GM23338 (cell line): Measurements from ENCODE around the gene OAS2.

Experiments used
- EZH2 ChIP-seq: fragments of 200-600 bp; sonication (generic); IDR thresholded peaks from one replicate; pipeline ENCODE4 v1.8.0; 2017; ENCODE audit warnings: antibody characterized with exemption, mild to moderate bottlenecking, low read depth; ENCODE audit not compliant: unreplicated experiment
- ZNF114 ChIP-seq: fragments of 250-450 bp; sonication (Bioruptor Pico); IDR thresholded peaks from 2 replicates; pipeline ENCODE4 v1.5.0; 2020; ENCODE audit warnings: mild to moderate bottlenecking, moderate library complexity
- TF ChIP-seq, protein P1 (sequence below), 2 experiments: fragments of 200-600 bp in 1 of 2; sonication (generic) in 1 of 2; conservative IDR thresholded peaks; 2 replicates each; pipeline versions ENCODE4 v1.5.1 to v1.6.1; 2016 to 2017; ENCODE audit warnings: antibody characterized with exemption in 2 of 2, low read depth in 2 of 2, mild to moderate bottlenecking in 2 of 2, moderate library complexity in 1 of 2
- TF ChIP-seq, protein P2 (sequence below): IDR thresholded peaks from one replicate; pipeline ENCODE4 v1.6.1; 2018; ENCODE audit warnings: antibody characterized with exemption; ENCODE audit not compliant: unreplicated experiment

DNA sequence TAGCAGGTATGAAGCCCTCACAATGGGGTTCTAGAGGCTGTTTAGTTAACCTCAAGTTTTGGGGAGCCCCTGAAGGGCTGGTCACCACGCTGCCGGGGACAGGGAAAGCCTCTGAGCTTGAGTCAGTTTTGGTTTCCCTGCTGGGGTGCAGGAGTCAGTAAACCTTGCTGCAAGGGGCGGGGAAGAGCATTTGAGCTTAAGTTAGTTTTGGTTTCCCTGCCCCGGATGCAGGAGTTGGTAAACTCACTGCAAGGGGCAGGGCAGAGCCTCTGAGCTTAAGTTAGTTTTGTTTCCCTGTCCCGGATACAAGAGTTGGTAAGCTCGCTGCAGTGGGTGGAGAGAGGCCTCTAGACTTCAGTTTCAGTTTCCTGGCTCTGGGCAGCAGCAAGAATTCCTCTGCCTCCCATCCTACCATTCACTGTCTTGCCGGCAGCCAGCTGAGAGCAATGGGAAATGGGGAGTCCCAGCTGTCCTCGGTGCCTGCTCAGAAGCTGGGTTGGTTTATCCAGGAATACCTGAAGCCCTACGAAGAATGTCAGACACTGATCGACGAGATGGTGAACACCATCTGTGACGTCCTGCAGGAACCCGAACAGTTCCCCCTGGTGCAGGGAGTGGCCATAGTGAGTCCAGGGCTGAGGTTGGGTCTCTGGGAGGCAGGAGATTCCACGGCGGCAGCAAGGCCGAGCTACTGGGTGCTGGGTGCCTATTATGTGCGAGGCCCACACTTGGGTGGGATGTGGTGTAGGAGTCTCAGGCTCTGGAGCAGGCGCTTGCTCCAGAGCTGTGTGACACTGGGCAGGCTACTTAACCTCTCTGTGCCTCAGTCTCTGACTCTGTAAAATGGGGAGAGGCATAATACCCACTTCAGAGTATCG lies at the start of gene OAS2:
- TF ChIP-seq, protein P1, sequence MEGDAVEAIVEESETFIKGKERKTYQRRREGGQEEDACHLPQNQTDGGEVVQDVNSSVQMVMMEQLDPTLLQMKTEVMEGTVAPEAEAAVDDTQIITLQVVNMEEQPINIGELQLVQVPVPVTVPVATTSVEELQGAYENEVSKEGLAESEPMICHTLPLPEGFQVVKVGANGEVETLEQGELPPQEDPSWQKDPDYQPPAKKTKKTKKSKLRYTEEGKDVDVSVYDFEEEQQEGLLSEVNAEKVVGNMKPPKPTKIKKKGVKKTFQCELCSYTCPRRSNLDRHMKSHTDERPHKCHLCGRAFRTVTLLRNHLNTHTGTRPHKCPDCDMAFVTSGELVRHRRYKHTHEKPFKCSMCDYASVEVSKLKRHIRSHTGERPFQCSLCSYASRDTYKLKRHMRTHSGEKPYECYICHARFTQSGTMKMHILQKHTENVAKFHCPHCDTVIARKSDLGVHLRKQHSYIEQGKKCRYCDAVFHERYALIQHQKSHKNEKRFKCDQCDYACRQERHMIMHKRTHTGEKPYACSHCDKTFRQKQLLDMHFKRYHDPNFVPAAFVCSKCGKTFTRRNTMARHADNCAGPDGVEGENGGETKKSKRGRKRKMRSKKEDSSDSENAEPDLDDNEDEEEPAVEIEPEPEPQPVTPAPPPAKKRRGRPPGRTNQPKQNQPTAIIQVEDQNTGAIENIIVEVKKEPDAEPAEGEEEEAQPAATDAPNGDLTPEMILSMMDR (conservative IDR thresholded peaks at IDR 0.05; ENCODE audit: low read depth in 2 of 2), result no peak
- no peak for TF ChIP-seq EZH2
- TF ChIP-seq ZNF114 (CRISPR knock-in tag), result no peak
- TF ChIP-seq, protein P2, sequence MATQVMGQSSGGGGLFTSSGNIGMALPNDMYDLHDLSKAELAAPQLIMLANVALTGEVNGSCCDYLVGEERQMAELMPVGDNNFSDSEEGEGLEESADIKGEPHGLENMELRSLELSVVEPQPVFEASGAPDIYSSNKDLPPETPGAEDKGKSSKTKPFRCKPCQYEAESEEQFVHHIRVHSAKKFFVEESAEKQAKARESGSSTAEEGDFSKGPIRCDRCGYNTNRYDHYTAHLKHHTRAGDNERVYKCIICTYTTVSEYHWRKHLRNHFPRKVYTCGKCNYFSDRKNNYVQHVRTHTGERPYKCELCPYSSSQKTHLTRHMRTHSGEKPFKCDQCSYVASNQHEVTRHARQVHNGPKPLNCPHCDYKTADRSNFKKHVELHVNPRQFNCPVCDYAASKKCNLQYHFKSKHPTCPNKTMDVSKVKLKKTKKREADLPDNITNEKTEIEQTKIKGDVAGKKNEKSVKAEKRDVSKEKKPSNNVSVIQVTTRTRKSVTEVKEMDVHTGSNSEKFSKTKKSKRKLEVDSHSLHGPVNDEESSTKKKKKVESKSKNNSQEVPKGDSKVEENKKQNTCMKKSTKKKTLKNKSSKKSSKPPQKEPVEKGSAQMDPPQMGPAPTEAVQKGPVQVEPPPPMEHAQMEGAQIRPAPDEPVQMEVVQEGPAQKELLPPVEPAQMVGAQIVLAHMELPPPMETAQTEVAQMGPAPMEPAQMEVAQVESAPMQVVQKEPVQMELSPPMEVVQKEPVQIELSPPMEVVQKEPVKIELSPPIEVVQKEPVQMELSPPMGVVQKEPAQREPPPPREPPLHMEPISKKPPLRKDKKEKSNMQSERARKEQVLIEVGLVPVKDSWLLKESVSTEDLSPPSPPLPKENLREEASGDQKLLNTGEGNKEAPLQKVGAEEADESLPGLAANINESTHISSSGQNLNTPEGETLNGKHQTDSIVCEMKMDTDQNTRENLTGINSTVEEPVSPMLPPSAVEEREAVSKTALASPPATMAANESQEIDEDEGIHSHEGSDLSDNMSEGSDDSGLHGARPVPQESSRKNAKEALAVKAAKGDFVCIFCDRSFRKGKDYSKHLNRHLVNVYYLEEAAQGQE, result no peak
